Right atrium auricular region (tissue), 2 donors: ENCODE results near the gene PRX. TPM values are rescaled to one million over a fixed set of nuclear protein-coding genes. Genes with fewer than 3 reads are reported as not detected.

Source experiments
- DNase-seq: peaks from one replicate; pipeline ENCODE4 v3.0.0-alpha.2; 2019; ENCODE audit warnings: low spot score
- H3K27ac ChIP-seq, 2 donors: fragments of 200-600 bp; sonication (generic); 1 replicate in 1 of 2; 2 replicates in 1 of 2; pipeline ENCODE4 v1.5.1; 2016 to 2019
- H3K27me3 ChIP-seq, 2 donors: fragments of 200-600 bp; sonication (generic); one replicate each; pipeline versions ENCODE4 v1.5.1 to v1.6.0; 2017 to 2019
- H3K36me3 ChIP-seq: fragments of 200-600 bp; sonication (generic); one replicate; pipeline ENCODE4 v1.5.1; 2016
- H3K4me1 ChIP-seq, 2 donors: fragments of 200-600 bp; sonication (generic); one replicate each; pipeline versions ENCODE4 v1.5.1 to v1.6.0; 2017 to 2019
- H3K4me3 ChIP-seq, 2 donors: fragments of 200-600 bp; sonication (generic); 1 replicate in 1 of 2; 2 replicates in 1 of 2; pipeline ENCODE4 v1.5.1; 2017 to 2019; ENCODE audit warnings: mild to moderate bottlenecking in 1 of 2, moderate library complexity in 1 of 2
- H3K9me3 ChIP-seq, 2 donors: fragments of 200-600 bp; sonication (generic); one replicate each; pipeline ENCODE4 v1.5.1; 2019
- CTCF ChIP-seq, 2 donors: fragments of 200-600 bp; sonication (generic); IDR thresholded peaks; one replicate each; pipeline ENCODE4 v1.5.1; 2019; ENCODE audit warnings: antibody characterized with exemption in 2 of 2
- total RNA-seq, 2 donors: library from RNA; depleted of rRNA; stranded (reverse); fragments of >200 nt; gene quantifications; one replicate each; pipeline ENCODE4 v1.1.0, GENCODE V29; 2016

Gene PRX
- total RNA-seq, 2 donors from 2014 or later: 4.8 to 5.1 TPM

GRCh38 chr19:40419066-40419612, 6.0 kb upstream of the PRX start:
- no peak for TF ChIP-seq CTCF (IDR thresholded peaks at IDR 0.05)
- no peak overlapping the region for H3K27ac ChIP-seq
- peaks cover 22% of the 10 kb centered on the region for H3K36me3 ChIP-seq
- no peak for DNase-seq
- no peaks in the 10 kb centered on the region for H3K27me3 ChIP-seq
- H3K4me3 ChIP-seq: no peak overlapping the region
- H3K9me3 ChIP-seq: no peaks in the 10 kb centered on the region
- peaks cover 0 to 58% of the 10 kb centered on the region in 2 donors for H3K4me1 ChIP-seq

DNA sequence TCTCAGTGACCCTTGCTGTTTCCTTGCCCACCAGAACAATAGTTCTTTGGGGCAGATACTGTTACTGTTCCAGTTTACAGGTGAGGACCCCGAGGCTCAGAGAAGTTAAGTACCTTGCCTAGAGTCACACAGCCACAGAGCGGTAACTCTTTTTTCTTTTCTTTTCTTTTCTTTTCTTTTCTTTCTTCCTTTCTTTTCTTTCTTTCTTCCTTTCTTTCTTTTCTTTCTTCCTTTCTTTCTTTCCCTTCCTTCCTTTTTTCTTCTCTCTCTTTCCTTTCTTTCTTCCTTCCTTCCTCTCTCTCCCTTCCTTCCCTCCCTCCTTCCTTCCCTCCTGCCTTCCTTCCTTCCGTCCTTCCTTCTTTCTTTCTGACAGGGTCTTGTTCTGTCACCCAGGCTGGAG, 4.9 kb upstream of the PRX start:
- H3K27me3 ChIP-seq: no peaks in the 10 kb centered on the region
- no peak overlapping the region for H3K4me3 ChIP-seq
- no peaks in the 10 kb centered on the region for H3K9me3 ChIP-seq
- DNase-seq: no peak
- peak overlapping the region; percentile 74 to 83 for H3K27ac ChIP-seq
- TF ChIP-seq CTCF (IDR thresholded peaks at IDR 0.05): no peak
- peaks cover 13% of the 10 kb centered on the region for H3K36me3 ChIP-seq
- peaks cover 0 to 54% of the 10 kb centered on the region in 2 donors for H3K4me1 ChIP-seq

GRCh38 chr19:40417643-40417981, 4.4 kb upstream of the PRX start:
- no peak overlapping the region for H3K4me3 ChIP-seq
- H3K27me3 ChIP-seq: no peaks in the 10 kb centered on the region
- H3K27ac ChIP-seq: peak overlapping the region; percentile 74 to 83
- DNase-seq: no peak
- no peak for TF ChIP-seq CTCF (IDR thresholded peaks at IDR 0.05)
- peaks cover 9% of the 10 kb centered on the region for H3K36me3 ChIP-seq
- no peaks in the 10 kb centered on the region for H3K9me3 ChIP-seq
- peaks cover 0 to 54% of the 10 kb centered on the region in 2 donors for H3K4me1 ChIP-seq

DNA sequence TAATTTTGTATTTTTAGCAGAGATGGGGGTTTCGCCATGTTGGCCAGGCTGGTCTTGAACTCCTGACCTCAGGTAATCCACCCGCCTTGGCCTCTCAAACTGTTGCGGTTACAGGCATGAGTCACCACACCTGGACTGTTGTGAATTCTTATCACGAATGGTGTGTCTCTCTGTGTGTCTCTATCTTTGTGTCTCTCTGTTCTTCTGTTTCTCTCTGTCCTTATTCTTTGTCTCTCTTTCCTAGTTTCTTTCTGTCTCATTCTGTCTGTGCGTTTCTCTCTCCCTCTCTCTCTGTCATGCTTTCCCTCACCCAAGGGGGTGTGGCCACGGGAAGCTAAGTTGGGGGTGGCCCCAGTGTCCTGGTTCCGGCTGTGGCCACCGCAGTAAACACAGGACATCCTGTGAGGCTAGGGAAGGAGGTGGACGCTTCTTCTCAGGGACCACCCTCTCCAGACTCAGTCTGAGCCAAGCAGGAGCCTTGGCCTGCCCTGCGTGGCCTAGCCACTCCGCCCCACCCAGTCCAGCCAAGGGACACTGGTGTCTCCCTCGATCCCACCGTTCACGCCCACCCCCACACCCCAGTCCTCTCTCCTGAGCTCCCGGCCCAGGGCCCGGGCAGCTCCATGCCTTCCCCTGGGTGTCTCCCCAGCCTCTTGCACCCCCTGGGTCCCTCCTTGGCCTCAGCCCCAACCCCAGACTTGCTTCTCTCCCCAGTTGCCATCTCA, 3.9 kb upstream of the PRX start:
- peak; percentile 80 for DNase-seq

DNA sequence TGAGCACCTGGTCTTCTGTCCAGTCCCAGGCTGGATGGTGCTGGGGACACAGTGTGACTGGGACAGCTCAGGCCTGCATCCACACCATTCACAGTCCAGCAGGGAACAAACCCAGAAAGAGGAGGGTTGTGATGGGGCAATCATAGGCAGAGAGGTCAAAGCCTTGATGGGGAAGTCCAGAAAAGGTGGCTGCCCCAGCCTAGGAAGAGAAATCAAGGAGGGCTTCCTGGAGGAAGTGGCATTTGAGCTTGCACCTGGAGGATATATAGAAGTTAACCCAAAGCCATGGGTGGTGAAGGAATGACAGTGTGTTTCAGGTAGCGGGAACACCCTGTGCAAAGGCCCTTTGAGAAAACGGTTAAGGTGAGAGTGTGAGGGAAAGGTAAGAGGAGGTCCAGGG, 2.6 kb upstream of the PRX start:
- TF ChIP-seq CTCF (IDR thresholded peaks at IDR 0.05): no peak
- Histone ChIP-seq H3K4me3 (no peak overlapping the region), H3K27ac (peak overlapping the region in 1 of 2 donors; percentile 83), H3K27me3 (no peaks in the 10 kb centered on the region), H3K36me3 (no peaks in the 10 kb centered on the region), H3K9me3 (no peaks in the 10 kb centered on the region), H3K4me1 (peaks cover 0 to 58% of the 10 kb centered on the region in 2 donors)
- no peak for DNase-seq

More for the DNA sequence above, 3.9 kb upstream of the PRX start:
- Histone ChIP-seq H3K36me3 (peaks cover 4% of the 10 kb centered on the region), H3K27me3 (no peaks in the 10 kb centered on the region), H3K4me3 (no peak overlapping the region), H3K4me1 (peaks cover 0 to 54% of the 10 kb centered on the region in 2 donors), H3K27ac (peak overlapping the region; percentile 74 to 83), H3K9me3 (no peaks in the 10 kb centered on the region)
- TF ChIP-seq CTCF (IDR thresholded peaks at IDR 0.05): no peak
